Measurements from ENCODE around the gene SLC35B2.

The SLC35B2 gene

DNA sequence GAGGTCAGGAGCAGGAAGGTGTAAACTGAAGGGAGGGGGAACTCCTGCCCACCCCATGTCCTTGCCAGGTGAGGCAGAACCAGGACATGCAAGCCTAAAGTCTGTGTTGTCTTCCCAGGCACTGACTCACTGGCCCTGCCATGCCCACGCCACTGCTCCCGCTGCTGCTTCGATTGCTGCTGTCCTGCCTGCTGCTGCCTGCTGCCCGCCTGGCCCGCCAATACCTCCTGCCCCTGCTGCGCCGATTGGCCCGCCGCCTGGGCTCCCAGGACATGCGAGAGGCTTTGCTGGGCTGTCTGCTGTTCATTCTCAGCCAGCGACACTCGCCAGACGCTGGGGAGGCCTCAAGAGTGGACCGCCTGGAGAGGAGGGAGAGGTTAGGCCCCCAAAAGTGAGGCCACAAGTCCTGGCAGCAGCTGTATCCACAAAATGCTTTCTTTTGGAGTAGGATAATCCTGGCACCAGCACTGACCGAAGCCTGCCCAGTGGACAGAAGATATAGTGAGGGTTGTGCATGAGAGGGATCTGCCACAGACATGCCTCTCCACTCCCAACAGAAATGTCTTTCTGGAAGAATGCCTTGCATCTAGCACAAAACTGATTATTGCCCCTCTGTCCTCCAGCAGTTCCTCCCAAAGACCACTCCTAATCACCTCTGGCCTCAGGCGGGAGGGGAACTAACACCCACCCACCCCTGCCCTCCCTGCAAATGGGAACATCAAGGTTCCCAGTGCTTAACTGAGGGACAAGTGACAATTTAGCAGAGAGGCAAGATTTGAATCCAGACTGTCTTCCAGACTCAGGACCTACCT, 39.8 kb downstream of the SLC35B2 start:
- DNase-seq (ENCODE audit: low read depth) = no peak
- TF ChIP-seq CTCF (conservative IDR thresholded peaks at IDR 0.05; ENCODE audit: low read depth, low read length) = no peak
- no peak overlapping the region for H3K4me3 ChIP-seq (ENCODE audit: low read depth, low read length)

- no peak for TF ChIP-seq CTCF (conservative IDR thresholded peaks at IDR 0.05; ENCODE audit: low read depth, low read length)
- no peak for DNase-seq (ENCODE audit: low read depth)
- no peak within 1 kb of the TSS for H3K4me3 ChIP-seq (ENCODE audit: low read depth, low read length)
Measured at GRCh38 chr6:44216677-44217331, 40.5 kb downstream of the SLC35B2 start, which contains the start of gene MYMX. MYMX (plus strand) TSS chr6:44216926; CDS start chr6:44217472, 546 bp downstream.

DNA sequence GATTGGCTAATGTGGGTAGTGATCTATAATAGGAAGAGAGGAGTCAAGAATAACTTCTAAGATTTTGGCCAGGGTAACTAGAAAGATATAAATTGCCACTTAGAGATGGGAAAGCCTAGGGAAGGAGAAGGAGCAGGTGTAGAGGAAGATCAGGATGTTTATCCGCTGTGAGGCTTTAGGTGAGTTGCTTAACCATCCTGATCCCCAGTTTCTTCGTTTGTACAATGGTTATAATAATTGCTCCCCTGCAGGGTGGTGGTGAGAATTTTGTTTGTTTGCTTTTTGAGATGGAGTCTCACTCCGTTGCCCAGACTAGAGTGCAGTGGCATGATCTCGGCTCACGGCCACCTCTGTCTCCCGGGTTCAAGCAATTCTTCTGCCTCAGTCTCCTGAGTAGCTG, 43.0 kb downstream of the SLC35B2 start:
- TF ChIP-seq CTCF (conservative IDR thresholded peaks at IDR 0.05; ENCODE audit: low read depth, low read length) = no peak
- DNase-seq (ENCODE audit: low read depth) = no peak

DNA sequence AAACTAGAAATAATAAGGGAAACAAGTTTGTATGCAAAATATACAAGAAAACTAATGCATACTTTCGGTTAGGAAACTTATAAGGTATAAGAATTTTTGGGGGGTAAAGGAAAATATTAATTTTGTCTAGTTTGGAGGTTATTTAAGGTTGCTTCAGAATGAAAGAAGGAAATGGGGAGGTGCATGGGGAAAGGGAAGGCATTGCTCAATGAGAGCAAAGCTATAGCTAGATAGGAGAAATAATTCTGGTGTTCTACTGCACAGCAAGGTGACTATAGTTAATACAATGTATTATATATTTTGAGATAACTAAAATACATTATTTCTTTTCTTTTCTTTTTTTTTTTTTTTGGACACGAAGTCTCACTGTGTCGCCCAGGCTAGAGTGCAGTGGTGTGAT, 46.0 kb downstream of the SLC35B2 start:
- no peak overlapping the region for H3K4me3 ChIP-seq (ENCODE audit: low read depth, low read length)
- no peak for DNase-seq (ENCODE audit: low read depth)
- no peak for TF ChIP-seq CTCF (conservative IDR thresholded peaks at IDR 0.05; ENCODE audit: low read depth, low read length)

More for the DNA sequence above, 43.0 kb downstream of the SLC35B2 start:
- no peak overlapping the region for H3K4me3 ChIP-seq (ENCODE audit: low read depth, low read length)

DNA sequence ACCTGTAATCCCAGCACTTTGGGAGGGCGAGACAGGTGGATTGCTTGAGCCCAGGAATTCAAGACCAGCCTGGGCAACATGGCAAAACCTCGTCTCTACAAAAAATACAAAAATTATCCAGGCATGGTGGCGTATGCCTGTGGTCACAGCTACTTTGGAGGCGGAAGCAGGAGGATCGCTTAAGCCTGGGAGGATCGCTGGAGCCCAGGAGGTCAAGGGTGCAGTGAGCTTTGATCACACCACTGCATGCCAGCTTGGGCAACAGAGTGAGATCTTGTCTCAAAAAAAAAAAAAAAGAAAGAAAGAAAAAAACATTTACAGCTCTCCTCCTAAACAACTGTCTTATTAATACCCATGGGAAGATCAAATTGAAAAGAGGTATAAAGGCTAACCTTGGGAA, 49.4 kb downstream of the SLC35B2 start:
- no peak for DNase-seq (ENCODE audit: low read depth)
- no peak for TF ChIP-seq CTCF (conservative IDR thresholded peaks at IDR 0.05; ENCODE audit: low read depth, low read length)

More for the DNA sequence above, 49.4 kb downstream of the SLC35B2 start:
- H3K4me3 ChIP-seq (ENCODE audit: low read depth, low read length) = no peak overlapping the region

Data from choroid plexus epithelial cell (primary cell).